NCI-H345 treated with DMSO at 0.1 percent for 48 hours (cell line): Measurements from ENCODE around the gene TAF11L12.
"Not testable (repeated sequence)": the region's sequence is repeated elsewhere in the genome, so short reads cannot be mapped to it uniquely, and the experiment has no call there.

Experiments used
- DNase-seq: peaks from one replicate; lab custom pipeline; 2025; ENCODE audit not compliant: unreplicated experiment; lab: John Stamatoyannopoulos, UW

The TAF11L12 gene

GRCh38 chr5:17610092-17610491, at the start of gene TAF11L12:
TSS of gene TAF11L12 (plus strand) at chr5:17610392.
- not testable (repeated sequence) for DNase-seq

DNA sequence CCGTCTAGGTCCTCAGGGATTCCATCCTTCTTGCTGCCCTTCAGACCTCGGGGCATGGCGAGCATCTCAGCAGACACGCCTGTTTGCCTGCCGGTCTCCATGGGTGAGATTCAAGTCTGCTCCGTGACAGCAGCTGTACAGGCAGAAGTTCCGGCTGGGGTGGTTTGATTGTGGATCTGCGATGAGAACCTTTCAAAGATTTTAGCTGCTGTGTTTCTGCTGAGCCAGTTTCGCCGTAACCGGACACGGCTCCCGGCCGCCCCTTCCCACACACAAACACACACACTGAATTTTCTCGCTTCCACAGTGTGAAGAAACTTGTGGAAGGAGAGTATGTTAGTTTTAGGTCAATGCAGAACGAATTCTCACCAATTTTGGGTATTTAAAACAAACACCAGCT, 24.5 kb upstream of the TAF11L12 start, which contains the start of gene TAF11L7:
TAF11L7 (minus strand) TSS at position 101 of the 400 bp plus-strand sequence.
- not testable (repeated sequence) for DNase-seq

- DNase-seq = not testable (repeated sequence)
These were observed 19.3 kb upstream of the TAF11L12 start, which contains the start of gene TAF11L8 for GRCh38 chr5:17590860-17591259. TSS of gene TAF11L8 (minus strand) at chr5:17590960.

- DNase-seq = not testable (repeated sequence)
These were observed 15.9 kb upstream of the TAF11L12 start, which contains the start of gene TAF11L9 for GRCh38 chr5:17594255-17594654. TSS of gene TAF11L9 (minus strand) at chr5:17594394.

DNA sequence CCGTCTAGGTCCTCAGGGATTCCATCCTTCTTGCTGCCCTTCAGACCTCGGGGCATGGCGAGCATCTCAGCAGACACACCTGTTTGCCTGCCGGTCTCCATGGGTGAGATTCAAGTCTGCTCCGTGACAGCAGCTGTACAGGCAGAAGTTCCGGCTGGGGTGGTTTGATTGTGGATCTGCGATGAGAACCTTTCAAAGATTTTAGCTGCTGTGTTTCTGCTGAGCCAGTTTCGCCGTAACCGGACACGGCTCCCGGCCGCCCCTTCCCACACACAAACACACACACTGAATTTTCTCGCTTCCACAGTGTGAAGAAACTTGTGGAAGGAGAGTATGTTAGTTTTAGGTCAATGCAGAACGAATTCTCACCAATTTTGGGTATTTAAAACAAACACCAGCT, 12.5 kb upstream of the TAF11L12 start, which contains the start of gene TAF11L10:
TAF11L10 (minus strand) TSS at position 101 of the 400 bp plus-strand sequence.
- DNase-seq = not testable (repeated sequence)

- not testable (repeated sequence) for DNase-seq
These were observed 6.3 kb upstream of the TAF11L12 start, which contains the start of gene TAF11L11 for GRCh38 chr5:17603880-17604279. TSS of gene TAF11L11 (plus strand) at chr5:17604183.

- DNase-seq = no peak
These were observed 5.2 kb upstream of the TAF11L12 start for GRCh38 chr5:17604951-17605350.

GRCh38 chr5:17607461-17607860, 2.7 kb upstream of the TAF11L12 start:
- not testable (repeated sequence) for DNase-seq

DNA sequence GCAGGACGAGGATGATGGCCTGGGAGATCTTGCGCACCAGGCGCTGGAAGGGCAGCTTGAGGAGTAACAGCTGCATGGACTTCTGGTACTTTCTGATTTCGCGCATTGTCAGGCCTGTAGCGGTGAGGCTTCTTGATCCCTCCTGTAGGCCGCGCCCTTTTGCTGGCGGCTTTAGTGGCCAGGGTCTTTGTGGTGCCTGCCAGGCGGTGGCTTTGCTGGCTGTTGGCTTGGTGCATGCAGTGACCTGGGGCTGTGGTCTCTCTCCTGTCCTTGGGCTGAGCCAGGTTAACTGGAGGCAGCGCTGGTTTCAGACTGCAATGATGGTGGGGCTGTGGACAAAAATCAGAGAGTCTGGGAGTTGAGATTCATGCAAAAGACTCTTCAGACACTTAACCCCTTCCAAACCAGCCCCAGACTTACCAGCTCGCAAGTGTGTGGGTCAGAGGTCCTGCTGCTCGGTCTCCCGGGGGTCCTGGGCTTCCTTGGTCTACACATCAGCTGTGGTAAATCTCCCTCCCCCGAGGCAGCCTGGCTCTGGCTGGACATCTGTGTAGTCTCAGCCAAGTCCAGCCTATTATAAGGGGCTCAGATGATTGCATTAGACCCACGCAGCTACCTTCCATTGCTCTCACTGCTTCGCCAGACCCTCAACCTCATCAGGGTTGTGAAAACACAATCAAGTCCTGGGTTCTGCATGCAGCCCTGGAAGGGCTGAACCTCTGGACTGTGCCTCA, 4.8 kb downstream of the TAF11L12 start:
- no peak for DNase-seq

GRCh38 chr5:17619354-17619753, 9.2 kb downstream of the TAF11L12 start:
- DNase-seq = no peak

DNA sequence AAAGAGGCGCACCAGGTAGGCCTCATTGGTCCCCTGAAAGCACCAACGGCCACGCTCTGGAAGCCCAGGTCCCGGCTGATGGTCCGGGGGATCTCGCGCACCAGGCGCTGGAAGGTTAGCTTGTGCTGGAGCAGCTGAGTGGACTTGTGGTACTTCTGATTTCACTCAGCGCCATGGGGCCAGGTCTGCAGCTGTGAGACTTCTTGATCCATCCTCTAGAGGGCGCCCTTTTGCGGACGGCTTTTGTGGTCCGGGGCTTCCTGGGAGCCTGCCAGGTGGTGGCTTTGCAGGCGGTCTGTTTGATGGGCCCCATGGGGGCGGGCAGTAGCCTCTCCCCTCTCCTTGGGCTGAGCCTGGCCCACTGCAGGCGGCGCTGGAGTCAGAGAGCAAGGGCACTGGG, 10.4 kb downstream of the TAF11L12 start:
- no peak for DNase-seq

DNA sequence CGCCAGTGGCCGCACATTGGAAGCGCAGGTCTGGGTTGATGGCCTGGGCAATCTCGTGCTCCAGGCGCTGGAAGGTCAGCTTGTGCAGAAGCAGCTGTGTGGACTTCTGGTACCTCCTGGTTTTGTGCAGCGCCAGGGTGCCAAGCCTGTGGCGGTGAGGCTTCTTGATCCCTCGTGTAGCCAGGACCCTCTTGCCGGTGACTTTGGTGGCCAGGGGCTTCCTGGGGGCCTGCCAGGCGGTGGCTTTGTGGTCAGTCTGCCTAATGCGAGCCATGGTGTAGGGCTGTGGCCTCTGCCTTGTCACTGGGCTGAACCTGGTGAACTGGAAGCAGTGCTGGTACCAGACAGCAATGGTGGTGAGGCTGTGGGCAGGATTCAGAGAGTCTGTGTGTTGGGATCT, 15.5 kb downstream of the TAF11L12 start:
- no peak for DNase-seq

DNA sequence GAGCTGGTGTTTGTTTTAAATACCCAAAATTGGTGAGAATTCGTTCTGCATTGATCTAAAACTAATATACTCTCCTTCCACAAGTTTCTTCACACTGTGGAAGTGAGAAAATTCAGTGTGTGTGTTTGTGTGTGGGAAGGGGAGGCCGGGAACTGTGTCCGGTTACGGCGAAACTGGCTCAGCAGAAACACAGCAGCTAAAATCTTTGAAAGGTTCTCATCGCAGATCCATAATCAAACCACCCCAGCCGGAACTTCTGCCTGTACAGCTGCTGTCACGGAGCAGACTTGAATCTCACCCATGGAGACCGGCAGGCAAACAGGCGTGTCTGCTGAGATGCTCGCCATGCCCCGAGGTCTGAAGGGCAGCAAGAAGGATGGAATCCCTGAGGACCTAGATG, 21.6 kb downstream of the TAF11L12 start, which contains the start of gene TAF11L13:
TAF11L13 (plus strand) TSS at position 301 of the 400 bp plus-strand sequence.
- not testable (repeated sequence) for DNase-seq

- no peak for DNase-seq
These were observed 24.0 kb downstream of the TAF11L12 start, which contains the start of gene TAF11L14 for GRCh38 chr5:17634160-17634559. TSS of gene TAF11L14 (plus strand) at chr5:17634460.

GRCh38 chr5:17649232-17649631, 39.0 kb downstream of the TAF11L12 start:
- not testable (repeated sequence) for DNase-seq

DNA sequence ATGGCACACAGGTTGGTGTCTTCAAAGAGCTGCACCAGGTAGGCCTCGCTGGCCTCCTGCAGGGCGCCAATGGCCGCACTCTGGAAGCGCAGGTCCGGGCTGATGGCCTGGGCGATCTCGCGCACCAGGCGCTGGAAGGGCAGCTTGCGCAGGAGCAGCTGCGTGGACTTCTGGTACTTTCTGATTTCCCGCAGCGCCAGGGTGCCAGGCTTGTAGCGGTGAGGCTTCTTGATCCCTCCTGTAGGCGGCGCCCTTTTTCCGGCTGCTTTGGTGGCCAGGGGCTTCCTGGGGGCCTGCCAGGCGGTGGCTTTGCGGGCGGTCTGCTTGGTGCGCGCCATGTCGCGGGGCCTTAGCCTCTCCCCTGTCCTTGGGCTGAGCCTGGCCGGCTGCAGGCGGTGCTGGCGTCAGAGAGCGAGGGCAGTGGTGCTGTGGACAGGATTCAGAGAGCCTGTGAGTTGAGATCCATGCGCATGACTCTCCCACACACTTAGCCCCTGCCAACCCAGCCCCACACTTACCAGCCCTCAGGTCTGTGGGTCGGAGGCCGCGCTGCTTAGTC, 45.1 kb downstream of the TAF11L12 start:
- DNase-seq = not testable (repeated sequence)

DNA sequence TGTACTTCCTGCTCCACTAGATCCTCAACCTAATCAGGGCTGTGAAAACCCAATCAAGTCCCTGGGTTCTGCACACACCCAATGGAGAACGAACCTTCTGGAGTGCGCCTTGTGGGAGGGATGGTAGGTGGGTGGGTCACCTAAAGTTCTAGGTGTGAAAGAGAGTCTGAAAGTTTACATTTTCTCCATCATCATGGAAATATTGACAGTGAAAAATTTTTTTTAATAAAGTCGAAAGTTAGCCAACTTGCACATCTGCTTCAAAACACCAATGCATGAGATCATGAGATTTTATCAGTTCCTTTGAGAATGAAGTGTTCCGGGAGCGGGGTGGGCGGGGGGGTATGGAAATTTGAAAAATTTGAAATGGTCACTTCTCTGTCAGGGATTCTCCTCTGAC, 45.7 kb downstream of the TAF11L12 start:
- DNase-seq = no peak
